NB4 (cell line): ENCODE measurements around the gene NRXN3.

Source experiments
- CTCF ChIP-seq: IDR thresholded peaks from one replicate; pipeline ENCODE4 v1.5.1; 2012; ENCODE audit warnings: low read depth, low read length
- MYC ChIP-seq: IDR thresholded peaks from 2 replicates; pipeline ENCODE4 v1.6.1; 2011; ENCODE audit warnings: low read depth, low read length
- POLR2A ChIP-seq: IDR thresholded peaks from 2 replicates; pipeline ENCODE4 v1.6.1; 2011; ENCODE audit warnings: mild to moderate bottlenecking; ENCODE audit not compliant: insufficient read length; ENCODE audit errors: extremely low read depth

GRCh38 chr14:78509516-78509915 is 339.3 kb downstream of the NRXN3 start:
- no peak for TF ChIP-seq MYC
- no peak for TF ChIP-seq CTCF
- no peak for TF ChIP-seq POLR2A
